ENCODE measurements around the gene OR51G1.

- TF ChIP-seq CTCF (IDR thresholded peaks at IDR 0.05; ENCODE audit: low read depth, low read length, missing input control) (no peak), TAF1 (conservative IDR thresholded peaks at IDR 0.05) (no peak), MAX (IDR thresholded peaks at IDR 0.05) (no peak), ZBTB33 (IDR thresholded peaks at IDR 0.05) (no peak), RAD21 (IDR thresholded peaks at IDR 0.05) (no peak), REST (IDR thresholded peaks at IDR 0.05) (no peak), HNF4G (IDR thresholded peaks at IDR 0.05) (no peak)
These were observed 1.8 kb downstream of the OR51G1 start for GRCh38 chr11:4922304-4922703.
